HL-60 (cell line): Measurements from ENCODE around the gene DUS1L.
A peak's percentile ranks its signal among the peaks of the same experiment; 100 is the strongest.

Experiments
- DNase-seq, 2 experiments: peaks; one replicate each; pipeline ENCODE4 v3.0.0-alpha.2; 2010 to 2020; ENCODE audit warnings: low read depth in 1 of 2, low spot score in 1 of 2
- H3K27ac ChIP-seq: fragments of 250-450 bp; sonication (Bioruptor Pico); replicated peaks from 2 replicates; pipeline ENCODE4 v1.5.1; 2020; ENCODE audit warnings: mild to moderate bottlenecking, moderate library complexity
- H3K27me3 ChIP-seq: fragments of 250-450 bp; sonication (Bioruptor Pico); 2 replicates; pipeline ENCODE4 v1.5.1; 2021; ENCODE audit warnings: mild to moderate bottlenecking, moderate library complexity; ENCODE audit not compliant: insufficient read depth, poor library complexity, severe bottlenecking
- H3K4me3 ChIP-seq: replicated peaks from 2 replicates; pipeline ENCODE4 v1.5.1; 2011; ENCODE audit warnings: mild to moderate bottlenecking, control low read depth, low read length; ENCODE audit not compliant: insufficient read depth
- CTCF ChIP-seq: IDR thresholded peaks from one replicate; pipeline ENCODE4 v1.5.1; 2011; ENCODE audit warnings: low read length, control low read depth, inconsistent platforms; ENCODE audit not compliant: insufficient read depth
- GABPA ChIP-seq: IDR thresholded peaks from 2 replicates; pipeline ENCODE4 v1.6.1; 2012; ENCODE audit warnings: low read depth
- POLR2AphosphoS5 ChIP-seq: IDR thresholded peaks from 2 replicates; pipeline ENCODE4 v1.6.1; 2012; ENCODE audit warnings: low read depth
- REST ChIP-seq: IDR thresholded peaks from 2 replicates; pipeline ENCODE4 v1.6.1; 2012; ENCODE audit warnings: low read depth; ENCODE audit not compliant: insufficient replicate concordance
- SPI1 ChIP-seq: IDR thresholded peaks from 2 replicates; pipeline ENCODE4 v1.6.1; 2012; ENCODE audit warnings: low read depth, mild to moderate bottlenecking, borderline replicate concordance

The DUS1L gene

GRCh38 chr17:82021107-82021899 is 44.3 kb downstream of the DUS1L start:
- no peak for TF ChIP-seq GABPA
- no peak for TF ChIP-seq POLR2AphosphoS5
- peak; percentile 84 for TF ChIP-seq CTCF
- no peak for TF ChIP-seq SPI1
- TF ChIP-seq REST, result no peak
- Histone ChIP-seq H3K27me3 (no peaks in the 10 kb centered on the region), H3K27ac (peak overlapping the region; percentile 88), H3K4me3 (peak overlapping the region; percentile 79)
- DNase-seq, result peak in 1 of 2 experiments; percentile 75

- TF ChIP-seq SPI1, result no peak
- no peak for TF ChIP-seq CTCF
- no peak for TF ChIP-seq POLR2AphosphoS5
- no peak for TF ChIP-seq GABPA
- no peak for TF ChIP-seq REST
- Histone ChIP-seq H3K27me3 (no peaks in the 10 kb centered on the region), H3K4me3 (no peak overlapping the region), H3K27ac (no peak overlapping the region)
- no peak for DNase-seq
These were observed 45.0 kb downstream of the DUS1L start for GRCh38 chr17:82020572-82021106.

- Histone ChIP-seq H3K4me3 (no peak overlapping the region), H3K27me3 (no peaks in the 10 kb centered on the region), H3K27ac (no peak overlapping the region)
- TF ChIP-seq GABPA, result no peak
- TF ChIP-seq CTCF, result peak; percentile 82
- DNase-seq, result peak; percentile 52 to 72
These were observed 45.7 kb downstream of the DUS1L start for GRCh38 chr17:82019690-82020571.
